Uterus (tissue), 2 donors: Measurements from ENCODE around the gene ACTR8.

Experiments
- POLR2A ChIP-seq, 2 donors: fragments of 450-650 bp; IDR thresholded peaks; one replicate each; pipeline ENCODE4 v1.6.1; 2016; ENCODE audit warnings: antibody characterized with exemption in 2 of 2, mild to moderate bottlenecking in 1 of 2, moderate library complexity in 1 of 2
- TF ChIP-seq, protein P1 (sequence below), 4 experiments: fragments of 200-600 bp in 2 of 4; fragments of 450-650 bp in 2 of 4; sonication (generic) in 2 of 4; IDR thresholded peaks; one replicate each; pipeline ENCODE4 v1.5.1; 2016 to 2019; ENCODE audit warnings: antibody characterized with exemption in 4 of 4, mild to moderate bottlenecking in 2 of 4, moderate library complexity in 1 of 4

DNA sequence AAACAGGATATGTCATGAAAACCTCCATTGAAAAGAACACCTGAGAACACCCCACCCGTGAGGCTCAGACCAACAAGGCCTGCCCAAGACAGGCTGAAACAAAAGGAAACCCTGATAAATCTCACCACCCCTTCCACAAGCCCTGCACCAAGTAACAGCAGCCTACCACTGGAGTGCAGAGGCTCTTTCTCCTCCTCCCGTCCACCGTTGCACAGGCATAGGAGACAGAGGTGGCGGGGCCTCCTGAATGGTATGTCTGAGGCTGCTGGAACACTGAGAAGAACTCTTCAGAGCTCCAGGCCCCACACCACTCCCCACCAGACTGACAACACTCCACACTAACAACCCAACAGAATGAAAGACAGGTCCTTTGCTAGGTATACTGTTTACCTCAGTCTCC lies 57.2 kb downstream of the ACTR8 start:
- no peak for TF ChIP-seq POLR2A (IDR thresholded peaks at IDR 0.05)
- TF ChIP-seq, protein P1, sequence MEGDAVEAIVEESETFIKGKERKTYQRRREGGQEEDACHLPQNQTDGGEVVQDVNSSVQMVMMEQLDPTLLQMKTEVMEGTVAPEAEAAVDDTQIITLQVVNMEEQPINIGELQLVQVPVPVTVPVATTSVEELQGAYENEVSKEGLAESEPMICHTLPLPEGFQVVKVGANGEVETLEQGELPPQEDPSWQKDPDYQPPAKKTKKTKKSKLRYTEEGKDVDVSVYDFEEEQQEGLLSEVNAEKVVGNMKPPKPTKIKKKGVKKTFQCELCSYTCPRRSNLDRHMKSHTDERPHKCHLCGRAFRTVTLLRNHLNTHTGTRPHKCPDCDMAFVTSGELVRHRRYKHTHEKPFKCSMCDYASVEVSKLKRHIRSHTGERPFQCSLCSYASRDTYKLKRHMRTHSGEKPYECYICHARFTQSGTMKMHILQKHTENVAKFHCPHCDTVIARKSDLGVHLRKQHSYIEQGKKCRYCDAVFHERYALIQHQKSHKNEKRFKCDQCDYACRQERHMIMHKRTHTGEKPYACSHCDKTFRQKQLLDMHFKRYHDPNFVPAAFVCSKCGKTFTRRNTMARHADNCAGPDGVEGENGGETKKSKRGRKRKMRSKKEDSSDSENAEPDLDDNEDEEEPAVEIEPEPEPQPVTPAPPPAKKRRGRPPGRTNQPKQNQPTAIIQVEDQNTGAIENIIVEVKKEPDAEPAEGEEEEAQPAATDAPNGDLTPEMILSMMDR (IDR thresholded peaks at IDR 0.05): no peak
